OCI-LY3 (cell line): ENCODE data around the gene RNASEL.

Experiments
- CTCF ChIP-seq: fragments of 200-600, 300-600 bp; sonication (generic); IDR thresholded peaks from 2 replicates; pipeline ENCODE4 v1.5.1; 2014; ENCODE audit warnings: antibody characterized with exemption, low read length, low read depth
- EZH2phosphoT487 ChIP-seq: fragments of 200-600 bp; shearing (Covaris generic); IDR thresholded peaks from 2 replicates; pipeline ENCODE4 v1.6.1; 2018; ENCODE audit warnings: antibody characterized with exemption, mixed run types, low read depth

- TF ChIP-seq CTCF, result no peak
- no peak for TF ChIP-seq EZH2phosphoT487
Observed at GRCh38 chr1:182569939-182570610, 19.0 kb downstream of the RNASEL start.
